ENCODE results near the gene CMSS1.
A peak's percentile ranks its signal among the peaks of the same experiment; 100 is the strongest.

CMSS1 gene

GRCh38 chr3:99781761-99782160 is 35.9 kb upstream of the CMSS1 start:
- Histone ChIP-seq H3K27ac (ENCODE audit: low read length) (no peak overlapping the region), H3K4me1 (ENCODE audit: control insufficient read depth, insufficient read depth, low read length) (no peaks in the 10 kb centered on the region), H3K27me3 (ENCODE audit: control insufficient read depth, insufficient read depth, low read length) (no peaks in the 10 kb centered on the region), H3K4me3 (ENCODE audit: low read length) (no peak overlapping the region), H3K9me3 (ENCODE audit: control insufficient read depth, insufficient read depth, low read length) (no peaks in the 10 kb centered on the region), H3K36me3 (ENCODE audit: control insufficient read depth, insufficient read depth, low read length) (no peaks in the 10 kb centered on the region)
- WGBS (ENCODE audit: insufficient coverage, insufficient read length) = no CpG with 5 or more reads among the region's 3 CpGs
- DNase-seq (ENCODE audit: low read depth, low spot score) = no peak

GRCh38 chr3:99783011-99783573 is 34.6 kb upstream of the CMSS1 start:
- no peaks in the 10 kb centered on the region for H3K27me3 ChIP-seq (ENCODE audit: control insufficient read depth, insufficient read depth, low read length)
- H3K36me3 ChIP-seq (ENCODE audit: control insufficient read depth, insufficient read depth, low read length) = no peaks in the 10 kb centered on the region
- no CpG with 5 or more reads among the region's 5 CpGs for WGBS (ENCODE audit: insufficient coverage, insufficient read length)
- no peak overlapping the region for H3K4me3 ChIP-seq (ENCODE audit: low read length)
- H3K9me3 ChIP-seq (ENCODE audit: control insufficient read depth, insufficient read depth, low read length) = no peaks in the 10 kb centered on the region
- H3K4me1 ChIP-seq (ENCODE audit: control insufficient read depth, insufficient read depth, low read length) = no peaks in the 10 kb centered on the region
- no peak overlapping the region for H3K27ac ChIP-seq (ENCODE audit: low read length)
- DNase-seq (ENCODE audit: low read depth, low spot score) = no peak

- Histone ChIP-seq H3K4me1 (ENCODE audit: control insufficient read depth, insufficient read depth, low read length) (no peaks in the 10 kb centered on the region), H3K9me3 (ENCODE audit: control insufficient read depth, insufficient read depth, low read length) (no peaks in the 10 kb centered on the region), H3K4me3 (ENCODE audit: low read length) (no peak overlapping the region), H3K27ac (ENCODE audit: low read length) (no peak overlapping the region), H3K27me3 (ENCODE audit: control insufficient read depth, insufficient read depth, low read length) (no peaks in the 10 kb centered on the region), H3K36me3 (ENCODE audit: control insufficient read depth, insufficient read depth, low read length) (no peaks in the 10 kb centered on the region)
- WGBS (ENCODE audit: insufficient coverage, insufficient read length) = no CpG with 5 or more reads among the region's 3 CpGs
- DNase-seq (ENCODE audit: low read depth, low spot score) = no peak
Observed at GRCh38 chr3:99789011-99789721, 28.5 kb upstream of the CMSS1 start.

GRCh38 chr3:99794485-99794884 is 23.2 kb upstream of the CMSS1 start:
- Histone ChIP-seq H3K9me3 (ENCODE audit: control insufficient read depth, insufficient read depth, low read length) (no peaks in the 10 kb centered on the region), H3K27ac (ENCODE audit: low read length) (no peak overlapping the region), H3K4me3 (ENCODE audit: low read length) (no peak overlapping the region), H3K4me1 (ENCODE audit: control insufficient read depth, insufficient read depth, low read length) (no peaks in the 10 kb centered on the region; the same call in 1 of the 2 replicates), H3K36me3 (ENCODE audit: control insufficient read depth, insufficient read depth, low read length) (no peaks in the 10 kb centered on the region), H3K27me3 (ENCODE audit: control insufficient read depth, insufficient read depth, low read length) (no peaks in the 10 kb centered on the region)
- DNase-seq (ENCODE audit: low read depth, low spot score) = no peak
- no CpG with 5 or more reads among the region's 8 CpGs for WGBS (ENCODE audit: insufficient coverage, insufficient read length)

GRCh38 chr3:99795573-99795972 is 22.1 kb upstream of the CMSS1 start:
- H3K4me1 ChIP-seq (ENCODE audit: control insufficient read depth, insufficient read depth, low read length) = no peaks in the 10 kb centered on the region; the same call in 1 of the 2 replicates
- no peak overlapping the region for H3K4me3 ChIP-seq (ENCODE audit: low read length)
- no CpG with 5 or more reads among the region's 15 CpGs for WGBS (ENCODE audit: insufficient coverage, insufficient read length)

GRCh38 chr3:99799422-99799821 is 18.2 kb upstream of the CMSS1 start:
- Histone ChIP-seq H3K27me3 (ENCODE audit: control insufficient read depth, insufficient read depth, low read length) (no peaks in the 10 kb centered on the region), H3K4me3 (ENCODE audit: low read length) (no peak overlapping the region), H3K27ac (ENCODE audit: low read length) (no peak overlapping the region), H3K9me3 (ENCODE audit: control insufficient read depth, insufficient read depth, low read length) (peaks cover 2% of the 10 kb centered on the region; the same call in 1 of the 2 replicates), H3K4me1 (ENCODE audit: control insufficient read depth, insufficient read depth, low read length) (no peaks in the 10 kb centered on the region; the same call in 1 of the 2 replicates), H3K36me3 (ENCODE audit: control insufficient read depth, insufficient read depth, low read length) (no peaks in the 10 kb centered on the region)
- no CpG with 5 or more reads among the region's 4 CpGs for WGBS (ENCODE audit: insufficient coverage, insufficient read length)
- DNase-seq (ENCODE audit: low read depth, low spot score) = no peak

More at GRCh38 chr3:99795573-99795972, 22.1 kb upstream of the CMSS1 start:
- H3K36me3 ChIP-seq (ENCODE audit: control insufficient read depth, insufficient read depth, low read length) = no peaks in the 10 kb centered on the region
- no peaks in the 10 kb centered on the region for H3K27me3 ChIP-seq (ENCODE audit: control insufficient read depth, insufficient read depth, low read length)
- DNase-seq (ENCODE audit: low read depth, low spot score) = no peak
- H3K27ac ChIP-seq (ENCODE audit: low read length) = no peak overlapping the region
- no peaks in the 10 kb centered on the region for H3K9me3 ChIP-seq (ENCODE audit: control insufficient read depth, insufficient read depth, low read length)

- H3K36me3 ChIP-seq (ENCODE audit: control insufficient read depth, insufficient read depth, low read length) = no peaks in the 10 kb centered on the region
- no peaks in the 10 kb centered on the region for H3K27me3 ChIP-seq (ENCODE audit: control insufficient read depth, insufficient read depth, low read length)
Observed at GRCh38 chr3:99803297-99803696, 14.4 kb upstream of the CMSS1 start.

GRCh38 chr3:99805160-99805559 is 12.5 kb upstream of the CMSS1 start:
- Histone ChIP-seq H3K4me1 (ENCODE audit: control insufficient read depth, insufficient read depth, low read length) (no peaks in the 10 kb centered on the region), H3K27me3 (ENCODE audit: control insufficient read depth, insufficient read depth, low read length) (no peaks in the 10 kb centered on the region), H3K4me3 (ENCODE audit: low read length) (no peak overlapping the region), H3K27ac (ENCODE audit: low read length) (no peak overlapping the region), H3K36me3 (ENCODE audit: control insufficient read depth, insufficient read depth, low read length) (no peaks in the 10 kb centered on the region), H3K9me3 (ENCODE audit: control insufficient read depth, insufficient read depth, low read length) (peaks cover 2% of the 10 kb centered on the region)
- no peak for DNase-seq (ENCODE audit: low read depth, low spot score)
- WGBS (ENCODE audit: insufficient coverage, insufficient read length) = no CpG with 5 or more reads among the region's 2 CpGs

More at GRCh38 chr3:99803297-99803696, 14.4 kb upstream of the CMSS1 start:
- WGBS (ENCODE audit: insufficient coverage, insufficient read length) = no CpG with 5 or more reads among the region's 1 CpG
- no peak for DNase-seq (ENCODE audit: low read depth, low spot score)
- Histone ChIP-seq H3K27ac (ENCODE audit: low read length) (no peak overlapping the region), H3K4me1 (ENCODE audit: control insufficient read depth, insufficient read depth, low read length) (no peaks in the 10 kb centered on the region), H3K9me3 (ENCODE audit: control insufficient read depth, insufficient read depth, low read length) (peaks cover 2% of the 10 kb centered on the region), H3K4me3 (ENCODE audit: low read length) (no peak overlapping the region)

- Histone ChIP-seq H3K4me1 (ENCODE audit: control insufficient read depth, insufficient read depth, low read length) (no peaks in the 10 kb centered on the region), H3K27ac (ENCODE audit: low read length) (no peak overlapping the region), H3K27me3 (ENCODE audit: control insufficient read depth, insufficient read depth, low read length) (no peaks in the 10 kb centered on the region), H3K9me3 (ENCODE audit: control insufficient read depth, insufficient read depth, low read length) (peaks cover 2% of the 10 kb centered on the region), H3K4me3 (ENCODE audit: low read length) (no peak overlapping the region), H3K36me3 (ENCODE audit: control insufficient read depth, insufficient read depth, low read length) (no peaks in the 10 kb centered on the region)
- WGBS (ENCODE audit: insufficient coverage, insufficient read length) = no CpG with 5 or more reads among the region's 4 CpGs
- DNase-seq (ENCODE audit: low read depth, low spot score) = peak; percentile 54
Observed at GRCh38 chr3:99808163-99808794, 9.4 kb upstream of the CMSS1 start.

- H3K4me1 ChIP-seq (ENCODE audit: control insufficient read depth, insufficient read depth, low read length) = no peaks in the 10 kb centered on the region
- WGBS (ENCODE audit: insufficient coverage, insufficient read length) = no CpG with 5 or more reads among the region's 2 CpGs
- H3K27me3 ChIP-seq (ENCODE audit: control insufficient read depth, insufficient read depth, low read length) = no peaks in the 10 kb centered on the region
- no peaks in the 10 kb centered on the region for H3K36me3 ChIP-seq (ENCODE audit: control insufficient read depth, insufficient read depth, low read length)
- H3K9me3 ChIP-seq (ENCODE audit: control insufficient read depth, insufficient read depth, low read length) = no peaks in the 10 kb centered on the region; the same call in 1 of the 2 replicates
- H3K4me3 ChIP-seq (ENCODE audit: low read length) = no peak overlapping the region
- H3K27ac ChIP-seq (ENCODE audit: low read length) = no peak overlapping the region
- no peak for DNase-seq (ENCODE audit: low read depth, low spot score)
Observed at GRCh38 chr3:99809565-99809964, 8.1 kb upstream of the CMSS1 start.

Measured in iPS DF 6.9 (cell line).